SJCRH30 (cell line): ENCODE data around the gene RAB3IP. TPM values are rescaled to one million over a fixed set of nuclear protein-coding genes. Genes with fewer than 3 reads are reported as not detected.
"Not testable (repeated sequence)": the region's sequence is repeated elsewhere in the genome, so short reads cannot be mapped to it uniquely, and the experiment has no call there.

Experiments used
- DNase-seq, 2 experiments: peaks; one replicate each; pipeline ENCODE4 v3.0.0-alpha.2; 2015 to 2020
- H3K27ac ChIP-seq: fragments of 250-450 bp; sonication (Bioruptor Pico); 2 replicates; pipeline ENCODE4 v1.5.1; 2020; ENCODE audit warnings: mild to moderate bottlenecking, moderate library complexity
- H3K27me3 ChIP-seq: fragments of 250-450 bp; sonication (Bioruptor Pico); 2 replicates; pipeline ENCODE4 v1.5.1; 2020; ENCODE audit warnings: mild to moderate bottlenecking, moderate library complexity
- H3K36me3 ChIP-seq: fragments of 250-450 bp; sonication (Bioruptor Pico); 2 replicates; pipeline ENCODE4 v1.5.1; 2020; ENCODE audit warnings: mild to moderate bottlenecking, moderate library complexity
- H3K4me1 ChIP-seq: fragments of 250-450 bp; sonication (Bioruptor Pico); 2 replicates; pipeline ENCODE4 v1.5.1; 2020; ENCODE audit warnings: mild to moderate bottlenecking, moderate library complexity
- H3K4me3 ChIP-seq: fragments of 250-450 bp; sonication (Bioruptor Pico); 2 replicates; pipeline ENCODE4 v1.5.1; 2020; ENCODE audit warnings: mild to moderate bottlenecking, moderate library complexity
- H3K9me3 ChIP-seq: fragments of 250-450 bp; sonication (Bioruptor Pico); replicated peaks from 2 replicates; pipeline ENCODE4 v1.5.1; 2020; ENCODE audit warnings: mild to moderate bottlenecking, moderate library complexity
- total RNA-seq: library from RNA; depleted of rRNA; stranded (reverse); fragments of >200 nt; shearing (Covaris generic); gene quantifications from 2 replicates; pipeline ENCODE4 v1.2.3, GENCODE V29; 2014; rRNA removed

Gene RAB3IP
- total RNA-seq, 1 experiment from 2014 or later, result 10.4 TPM

DNA sequence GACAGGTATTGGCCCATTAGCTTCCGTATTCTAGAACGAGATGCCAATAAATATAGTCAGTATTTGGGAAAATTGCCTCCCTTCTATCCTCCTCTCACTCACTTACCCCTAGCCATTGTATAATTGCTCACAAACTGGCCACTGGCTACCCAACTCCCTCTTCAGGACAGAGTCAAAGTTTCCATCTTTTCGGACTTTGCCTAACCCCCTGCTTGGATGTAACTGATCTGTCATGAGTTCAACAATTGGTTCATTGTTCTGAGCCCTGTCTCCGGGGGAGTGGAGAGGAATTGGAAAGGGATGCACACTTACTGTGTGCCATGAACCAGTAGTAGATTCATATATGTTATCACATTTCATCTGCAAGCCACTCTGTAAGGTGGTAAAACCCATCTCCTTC, 98.5 kb downstream of the RAB3IP start:
- Histone ChIP-seq H3K27me3 (no peaks in the 10 kb centered on the region), H3K36me3 (no peaks in the 10 kb centered on the region), H3K4me1 (no peaks in the 10 kb centered on the region), H3K4me3 (no peak overlapping the region), H3K9me3 (no peaks in the 10 kb centered on the region), H3K27ac (no peak overlapping the region)
- DNase-seq, result peak in 1 of 2 experiments; percentile 35

- Histone ChIP-seq H3K4me1 (no peaks in the 10 kb centered on the region), H3K4me3 (no peak overlapping the region), H3K27me3 (no peaks in the 10 kb centered on the region), H3K27ac (no peak overlapping the region), H3K9me3 (no peaks in the 10 kb centered on the region), H3K36me3 (no peaks in the 10 kb centered on the region)
- DNase-seq, result no peak
Measured at GRCh38 chr12:69837657-69838415, 99.2 kb downstream of the RAB3IP start.

GRCh38 chr12:69840727-69841126, 102.1 kb downstream of the RAB3IP start:
- DNase-seq, result no peak
- no peak overlapping the region for H3K4me3 ChIP-seq
- H3K27ac ChIP-seq, result no peak overlapping the region
- no peaks in the 10 kb centered on the region for H3K27me3 ChIP-seq
- H3K4me1 ChIP-seq, result no peaks in the 10 kb centered on the region
- H3K9me3 ChIP-seq, result no peaks in the 10 kb centered on the region
- no peaks in the 10 kb centered on the region for H3K36me3 ChIP-seq

- H3K27me3 ChIP-seq, result no peaks in the 10 kb centered on the region
- no peaks in the 10 kb centered on the region for H3K9me3 ChIP-seq
- no peaks in the 10 kb centered on the region for H3K36me3 ChIP-seq
- H3K4me1 ChIP-seq, result no peaks in the 10 kb centered on the region
- H3K27ac ChIP-seq, result no peak overlapping the region
- no peak overlapping the region for H3K4me3 ChIP-seq
- no peak for DNase-seq
Measured at GRCh38 chr12:69843608-69844007, 104.9 kb downstream of the RAB3IP start.

DNA sequence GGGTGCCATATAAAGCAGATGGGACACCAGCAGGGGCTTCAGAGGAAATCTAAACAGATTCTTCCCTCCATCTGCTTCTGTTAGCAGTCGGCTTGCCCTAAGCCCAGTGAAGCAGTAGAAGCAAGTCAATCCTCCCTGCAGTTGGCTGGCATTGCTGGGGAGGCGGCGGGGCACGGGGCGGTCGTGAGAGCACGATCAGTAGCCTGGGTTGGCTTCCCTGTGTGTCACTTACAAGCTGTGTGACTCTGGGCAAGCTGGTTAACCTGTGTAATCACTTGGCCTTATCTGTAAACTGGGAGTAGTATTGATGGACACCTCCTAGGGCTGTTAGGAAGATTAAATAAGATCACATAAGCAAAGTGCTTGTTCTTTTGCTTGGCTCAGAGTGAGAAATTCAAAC, 105.8 kb downstream of the RAB3IP start:
- no peaks in the 10 kb centered on the region for H3K4me1 ChIP-seq
- no peak overlapping the region for H3K4me3 ChIP-seq
- no peak overlapping the region for H3K27ac ChIP-seq
- H3K9me3 ChIP-seq, result no peaks in the 10 kb centered on the region
- H3K36me3 ChIP-seq, result no peaks in the 10 kb centered on the region
- H3K27me3 ChIP-seq, result no peaks in the 10 kb centered on the region
- DNase-seq, result no peak

DNA sequence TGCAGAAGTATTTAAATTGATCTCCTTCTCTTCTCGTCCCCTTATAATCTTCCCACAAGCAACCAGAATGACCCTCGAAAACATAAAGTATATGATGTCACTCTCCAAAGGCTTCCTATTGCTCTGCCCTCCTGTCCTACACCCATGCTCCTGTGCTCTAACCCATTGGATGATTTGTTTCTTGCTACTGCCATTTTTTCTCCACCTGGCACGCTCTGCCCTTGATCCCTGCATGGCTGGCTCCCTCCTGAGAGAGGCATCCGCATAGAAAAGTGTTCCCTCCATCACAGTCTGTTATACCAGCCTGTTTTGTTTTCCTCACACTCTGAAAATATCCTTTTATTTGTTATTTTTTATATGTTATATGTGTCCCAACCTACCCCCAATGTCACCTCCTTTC, 106.2 kb downstream of the RAB3IP start:
- no peaks in the 10 kb centered on the region for H3K4me1 ChIP-seq
- H3K36me3 ChIP-seq, result no peaks in the 10 kb centered on the region
- no peaks in the 10 kb centered on the region for H3K27me3 ChIP-seq
- no peak for DNase-seq
- H3K4me3 ChIP-seq, result no peak overlapping the region
- H3K9me3 ChIP-seq, result no peaks in the 10 kb centered on the region
- H3K27ac ChIP-seq, result no peak overlapping the region

DNA sequence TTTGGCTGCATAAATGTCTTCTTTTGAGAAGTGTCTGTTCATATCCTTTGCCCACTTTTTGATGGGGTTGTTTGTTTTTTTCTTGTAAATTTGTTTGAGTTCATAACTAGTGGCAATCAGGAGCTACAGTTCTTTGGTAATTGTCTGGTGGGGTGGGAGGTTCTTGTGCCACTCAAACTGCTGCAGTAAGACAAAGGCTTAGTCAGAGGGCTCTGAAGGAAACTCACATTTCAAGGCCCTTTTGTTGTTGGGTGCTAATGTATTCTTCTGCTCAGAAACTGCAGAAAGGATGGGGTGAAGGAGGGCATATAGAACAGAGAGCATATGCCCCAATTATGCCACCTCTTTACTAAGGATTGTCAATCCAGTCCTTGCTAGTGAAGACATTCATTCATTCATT, 108.3 kb downstream of the RAB3IP start:
- Histone ChIP-seq H3K36me3 (no peaks in the 10 kb centered on the region), H3K4me1 (no peaks in the 10 kb centered on the region), H3K9me3 (no peaks in the 10 kb centered on the region), H3K4me3 (no peak overlapping the region), H3K27me3 (no peaks in the 10 kb centered on the region), H3K27ac (no peak overlapping the region)
- no peak for DNase-seq

DNA sequence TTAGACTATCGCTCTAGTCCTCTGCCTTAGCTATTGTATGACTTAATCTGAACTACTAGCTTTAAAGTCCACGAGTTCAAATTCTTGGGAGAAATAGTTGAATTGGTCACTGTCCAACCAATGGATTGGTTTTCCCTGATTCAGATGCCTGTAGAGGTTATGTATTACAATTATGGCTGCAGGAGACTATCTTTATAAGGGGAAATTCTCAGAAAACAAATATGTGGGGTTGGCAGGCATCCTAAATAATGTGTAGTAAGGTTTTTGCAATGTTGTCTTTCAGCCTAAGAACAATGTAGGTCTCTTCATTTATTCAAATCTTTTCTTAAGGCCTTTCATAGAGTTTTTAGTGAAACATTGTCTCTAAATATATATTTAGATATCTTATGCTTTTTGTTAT, 113.3 kb downstream of the RAB3IP start:
- H3K4me1 ChIP-seq, result no peaks in the 10 kb centered on the region
- no peak for DNase-seq
- no peaks in the 10 kb centered on the region for H3K36me3 ChIP-seq
- H3K9me3 ChIP-seq, result no peaks in the 10 kb centered on the region
- no peak overlapping the region for H3K27ac ChIP-seq
- no peak overlapping the region for H3K4me3 ChIP-seq
- no peaks in the 10 kb centered on the region for H3K27me3 ChIP-seq

DNA sequence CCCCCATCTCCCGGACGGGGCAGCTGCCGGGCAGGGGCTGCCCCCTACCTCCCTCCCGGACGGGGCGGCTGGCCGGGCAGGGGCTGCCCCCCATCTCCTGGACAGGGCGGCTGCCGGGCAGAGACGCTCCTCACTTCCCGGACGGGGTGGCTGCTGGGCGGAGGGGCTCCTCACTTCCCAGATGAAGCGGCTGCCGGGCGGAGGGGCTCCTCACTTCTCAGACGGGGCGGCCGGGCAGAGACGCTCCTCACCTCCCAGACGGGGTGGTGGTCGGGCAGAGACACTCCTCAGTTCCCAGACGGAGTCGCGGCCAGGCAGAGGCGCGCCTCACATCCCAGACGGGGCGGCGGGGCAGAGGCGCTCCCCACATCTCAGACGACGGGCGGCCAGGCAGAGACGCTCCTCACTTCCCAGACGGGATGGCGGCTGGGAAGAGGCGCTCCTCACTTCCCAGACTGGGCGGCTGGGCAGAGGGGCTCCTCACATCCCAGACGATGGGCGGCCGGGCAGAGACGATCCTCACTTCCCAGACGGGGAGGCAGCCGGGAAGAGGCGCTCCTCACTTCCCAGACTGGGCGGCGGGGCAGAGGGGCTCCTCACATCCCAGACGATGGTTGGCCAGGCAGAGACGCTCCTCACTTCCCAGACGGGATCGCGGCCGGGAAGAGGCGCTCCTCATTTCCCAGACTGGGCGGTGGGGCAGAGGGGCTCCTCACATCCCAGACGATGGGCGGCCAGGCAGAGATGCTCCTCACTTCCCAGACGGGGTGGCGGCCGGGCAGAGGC, 114.7 kb downstream of the RAB3IP start:
- H3K27ac ChIP-seq, H3K27me3 ChIP-seq, DNase-seq, H3K9me3 ChIP-seq, H3K36me3 ChIP-seq, H3K4me3 ChIP-seq, H3K4me1 ChIP-seq: not testable (repeated sequence)

- Histone ChIP-seq H3K27ac (no peak overlapping the region), H3K36me3 (no peaks in the 10 kb centered on the region), H3K27me3 (no peaks in the 10 kb centered on the region), H3K4me3 (no peak overlapping the region), H3K9me3 (no peaks in the 10 kb centered on the region), H3K4me1 (no peaks in the 10 kb centered on the region)
- DNase-seq, result no peak
Measured at GRCh38 chr12:69866698-69867097, 128.0 kb downstream of the RAB3IP start.

- Histone ChIP-seq H3K27me3 (no peaks in the 10 kb centered on the region), H3K9me3 (no peaks in the 10 kb centered on the region), H3K4me1 (no peaks in the 10 kb centered on the region), H3K4me3 (no peak overlapping the region), H3K27ac (no peak overlapping the region), H3K36me3 (no peaks in the 10 kb centered on the region)
- no peak for DNase-seq
Measured at GRCh38 chr12:69868695-69869094, 130.0 kb downstream of the RAB3IP start.

DNA sequence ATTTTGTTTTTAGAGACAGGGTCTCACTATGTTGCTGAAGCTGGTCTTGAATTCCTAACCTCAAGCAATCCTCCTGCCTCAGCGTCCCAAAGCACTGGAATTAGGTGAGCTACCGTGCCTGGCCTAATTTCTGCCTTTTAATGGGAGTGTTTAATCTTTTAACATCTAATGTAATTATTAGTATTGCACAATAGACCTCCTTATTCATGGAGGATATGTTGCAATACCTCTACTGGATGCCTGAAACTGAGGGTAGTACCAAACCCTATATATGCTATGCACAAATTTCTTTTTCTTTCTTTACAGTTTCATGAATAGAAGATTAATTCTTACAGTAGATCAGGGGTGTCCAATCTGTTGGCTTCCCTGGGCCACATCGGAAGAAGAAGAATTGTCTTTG, 134.1 kb downstream of the RAB3IP start:
- H3K27me3 ChIP-seq, result no peaks in the 10 kb centered on the region
- H3K9me3 ChIP-seq, result no peaks in the 10 kb centered on the region
- H3K4me1 ChIP-seq, result no peaks in the 10 kb centered on the region
- no peak overlapping the region for H3K27ac ChIP-seq
- H3K4me3 ChIP-seq, result no peak overlapping the region
- DNase-seq, result no peak
- no peaks in the 10 kb centered on the region for H3K36me3 ChIP-seq

Other genes starting within 250 kb of the RAB3IP start
- gene CCT2, start 153.4 kb upstream of the RAB3IP start, total RNA-seq, result 355 and 361 TPM in 2 replicates
- not detected in 2 replicates for gene LRRC10, start 128.0 kb upstream of the RAB3IP start, total RNA-seq
- gene BEST3, start 39.6 kb upstream of the RAB3IP start, total RNA-seq, result 0.05 TPM in 1 of 2 replicates, not detected in the other
- 0.08 TPM in 1 of 2 replicates, not detected in the other for gene MYRFL, start 86.4 kb downstream of the RAB3IP start, total RNA-seq